HEK293 (cell line): ENCODE results near the gene PLEKHG3.

Source experiments
- CTCF ChIA-PET: fragments of 350-600 bp; formaldehyde crosslinking; extraction: SDS; loops from one replicate; lab custom pipeline; 2021; ENCODE audit warnings: antibody characterized with exemption; lab: Yijun Ruan, JAX
- POLR2A ChIA-PET: fragments of 300-600 bp; formaldehyde crosslinking; extraction: SDS; loops from one replicate; lab custom pipeline; 2020; ENCODE audit warnings: antibody characterized with exemption, inconsistent platforms; lab: Yijun Ruan, JAX
- H3K27ac ChIP-seq: fragments of 200-500 bp; sonication (Bioruptor generic); 2 replicates; pipeline ENCODE4 v1.5.1; 2014; ENCODE audit warnings: low read depth, low read length, control low read depth, inconsistent platforms; ENCODE audit errors: extremely low read depth
- H3K36me3 ChIP-seq, 2 experiments: fragments of 200-500 bp in 1 of 2; sonication (Bioruptor generic) in 1 of 2; 1 replicate in 1 of 2; 2 replicates in 1 of 2; pipeline ENCODE4 v1.5.1; 2014 to 2017; ENCODE audit warnings: inconsistent platforms in 2 of 2, low read length in 2 of 2; ENCODE audit not compliant: control insufficient read depth in 2 of 2, insufficient read depth in 1 of 2
- H3K4me1 ChIP-seq: fragments of 200-500 bp; sonication (Bioruptor generic); 2 replicates; pipeline ENCODE4 v1.5.1; 2014; ENCODE audit warnings: mild to moderate bottlenecking, low read length, inconsistent platforms; ENCODE audit not compliant: control insufficient read depth, insufficient read depth
- H3K4me3 ChIP-seq: 2 replicates; pipeline ENCODE4 v1.5.1; 2011; ENCODE audit warnings: low read depth, mild to moderate bottlenecking, control low read depth, low read length, moderate library complexity
- H3K9me3 ChIP-seq: fragments of 200-500 bp; sonication (Bioruptor generic); 2 replicates; pipeline ENCODE4 v1.5.1; 2014; ENCODE audit warnings: low read depth, low read length, inconsistent platforms; ENCODE audit not compliant: control insufficient read depth, insufficient read depth
- BCL11A ChIP-seq: fragments of 450-650 bp; formaldehyde crosslinking; IDR thresholded peaks from 2 replicates; pipeline ENCODE4 v1.5.1; 2016; ENCODE audit warnings: low read depth, missing biosample characterization, missing genetic modification characterization
- KLF1 ChIP-seq: fragments of 450-650 bp; formaldehyde crosslinking; IDR thresholded peaks from 2 replicates; pipeline ENCODE4 v1.5.1; 2016; ENCODE audit warnings: missing biosample characterization, missing genetic modification characterization
- KLF8 ChIP-seq: fragments of 450-650 bp; formaldehyde crosslinking; IDR thresholded peaks from 2 replicates; pipeline ENCODE4 v1.5.1; 2016; ENCODE audit warnings: missing biosample characterization, missing genetic modification characterization
- KLF9 ChIP-seq: fragments of 450-650 bp; formaldehyde crosslinking; IDR thresholded peaks from 2 replicates; pipeline ENCODE4 v1.5.1; 2016; ENCODE audit warnings: missing biosample characterization, missing genetic modification characterization, low read depth
- MYNN ChIP-seq: fragments of 450-650 bp; formaldehyde crosslinking; IDR thresholded peaks from 2 replicates; pipeline ENCODE4 v1.5.1; 2016; ENCODE audit warnings: missing biosample characterization, missing genetic modification characterization, borderline replicate concordance
- REST ChIP-seq: fragments of 450-650 bp; formaldehyde crosslinking; IDR thresholded peaks from 2 replicates; pipeline ENCODE4 v1.5.1; 2016; ENCODE audit warnings: missing biosample characterization, missing genetic modification characterization
- ZBTB6 ChIP-seq: fragments of 450-650 bp; formaldehyde crosslinking; IDR thresholded peaks from 2 replicates; pipeline ENCODE4 v1.5.1; 2017; ENCODE audit warnings: missing biosample characterization, missing genetic modification characterization
- ZNF148 ChIP-seq: fragments of 450-650 bp; formaldehyde crosslinking; IDR thresholded peaks from 2 replicates; pipeline ENCODE4 v1.5.0; 2017; ENCODE audit warnings: missing biosample characterization, missing genetic modification characterization, borderline replicate concordance
- ZNF18 ChIP-seq: fragments of 450-650 bp; formaldehyde crosslinking; IDR thresholded peaks from 2 replicates; pipeline ENCODE4 v1.5.1; 2016; ENCODE audit warnings: missing biosample characterization, missing genetic modification characterization
- ZNF2 ChIP-seq: fragments of 450-650 bp; formaldehyde crosslinking; IDR thresholded peaks from 2 replicates; pipeline ENCODE4 v1.5.1; 2016; ENCODE audit warnings: missing biosample characterization, missing genetic modification characterization
- ZNF26 ChIP-seq: fragments of 450-650 bp; formaldehyde crosslinking; IDR thresholded peaks from 2 replicates; pipeline ENCODE4 v1.5.1; 2016; ENCODE audit warnings: missing biosample characterization, missing genetic modification characterization
- ZNF398 ChIP-seq: fragments of 450-650 bp; formaldehyde crosslinking; IDR thresholded peaks from 2 replicates; pipeline ENCODE4 v1.5.1; 2017; ENCODE audit warnings: missing biosample characterization, missing genetic modification characterization
- ZNF529 ChIP-seq: fragments of 450-650 bp; formaldehyde crosslinking; IDR thresholded peaks from 2 replicates; pipeline ENCODE4 v1.5.1; 2017; ENCODE audit warnings: missing genetic modification characterization, missing biosample characterization; ENCODE audit not compliant: insufficient replicate concordance
- ZNF621 ChIP-seq: fragments of 450-650 bp; formaldehyde crosslinking; IDR thresholded peaks from 2 replicates; pipeline ENCODE4 v1.5.1; 2017; ENCODE audit warnings: missing biosample characterization, missing genetic modification characterization
- ZNF639 ChIP-seq: fragments of 450-650 bp; formaldehyde crosslinking; IDR thresholded peaks from 2 replicates; pipeline ENCODE4 v1.5.1; 2016; ENCODE audit warnings: missing biosample characterization, missing genetic modification characterization
- ZNF645 ChIP-seq: fragments of 450-650 bp; formaldehyde crosslinking; IDR thresholded peaks from 2 replicates; pipeline ENCODE4; 2016; ENCODE audit warnings: missing biosample characterization, missing genetic modification characterization
- ZNF837 ChIP-seq: fragments of 450-650 bp; formaldehyde crosslinking; IDR thresholded peaks from 2 replicates; pipeline ENCODE4 v1.5.1; 2016; ENCODE audit warnings: missing biosample characterization, missing genetic modification characterization

The PLEKHG3 gene

GRCh38 chr14:64693810-64694165 lies 10.4 kb upstream of the PLEKHG3 start (continued):
- TF ChIP-seq ZNF18 (tag by site-specific recombination): no peak
- TF ChIP-seq ZNF398 (tag by site-specific recombination): no peak
- TF ChIP-seq KLF8: no peak

- no peak overlapping the region for H3K27ac ChIP-seq
- H3K4me1 ChIP-seq: peaks cover 15% of the 10 kb centered on the region
- no peaks in the 10 kb centered on the region for H3K9me3 ChIP-seq
- ChIA-PET POLR2A (no interaction called here), CTCF (no interaction called here)
- no peaks in the 10 kb centered on the region; a peak in 1 of 3 replicates for H3K36me3 ChIP-seq
- no peak overlapping the region for H3K4me3 ChIP-seq
- TF ChIP-seq KLF1 (tag by site-specific recombination) (no peak), BCL11A (tag by site-specific recombination) (no peak), ZNF645 (tag by site-specific recombination) (no peak), ZNF621 (tag by site-specific recombination) (no peak), ZBTB6 (tag by site-specific recombination) (0 out of 2 replicates have a peak, but pooled peaks have one; percentile 17), ZNF2 (no peak), REST (tag by site-specific recombination) (no peak)
- TF ChIP-seq, all 188 proteins: peak for 1
Observed at GRCh38 chr14:64695071-64695470, 9.2 kb upstream of the PLEKHG3 start.

GRCh38 chr14:64696355-64696857 lies 7.8 kb upstream of the PLEKHG3 start:
- no peak overlapping the region for H3K27ac ChIP-seq
- no peak overlapping the region for H3K4me3 ChIP-seq
- peaks cover 15% of the 10 kb centered on the region for H3K4me1 ChIP-seq
- no peaks in the 10 kb centered on the region for H3K36me3 ChIP-seq
- CTCF ChIA-PET: interaction anchor here (0.6 to 3.2 kb wide), 5 partner anchors 24 to 832 kb away, joined by 3 to 10 read pairs (median 3); no protein-coding TSS in a partner anchor
- H3K9me3 ChIP-seq: no peaks in the 10 kb centered on the region
- POLR2A ChIA-PET: interaction anchor here (0.8 to 1.0 kb wide), 2 partner anchors 29 to 156 kb away, joined by 4 read pairs; partner anchors contain the start of gene HSPA2
- TF ChIP-seq ZNF26 (tag by site-specific recombination): no peak
- TF ChIP-seq MYNN: no peak
- no peak for TF ChIP-seq ZNF148 (tag by site-specific recombination)
- no peak for TF ChIP-seq KLF9 (tag by site-specific recombination)
- TF ChIP-seq ZNF639 (tag by site-specific recombination): no peak
- TF ChIP-seq ZNF837 (tag by site-specific recombination): no peak
- TF ChIP-seq ZNF529: no peak
